GM10847 (cell line): ENCODE measurements around the gene MAP3K1.

ENCODE experiments used
- POLR2A ChIP-seq: IDR thresholded peaks from 2 replicates; pipeline ENCODE4 v1.6.1; 2011; ENCODE audit not compliant: insufficient read length; ENCODE audit errors: extremely low read depth

The MAP3K1 gene

DNA sequence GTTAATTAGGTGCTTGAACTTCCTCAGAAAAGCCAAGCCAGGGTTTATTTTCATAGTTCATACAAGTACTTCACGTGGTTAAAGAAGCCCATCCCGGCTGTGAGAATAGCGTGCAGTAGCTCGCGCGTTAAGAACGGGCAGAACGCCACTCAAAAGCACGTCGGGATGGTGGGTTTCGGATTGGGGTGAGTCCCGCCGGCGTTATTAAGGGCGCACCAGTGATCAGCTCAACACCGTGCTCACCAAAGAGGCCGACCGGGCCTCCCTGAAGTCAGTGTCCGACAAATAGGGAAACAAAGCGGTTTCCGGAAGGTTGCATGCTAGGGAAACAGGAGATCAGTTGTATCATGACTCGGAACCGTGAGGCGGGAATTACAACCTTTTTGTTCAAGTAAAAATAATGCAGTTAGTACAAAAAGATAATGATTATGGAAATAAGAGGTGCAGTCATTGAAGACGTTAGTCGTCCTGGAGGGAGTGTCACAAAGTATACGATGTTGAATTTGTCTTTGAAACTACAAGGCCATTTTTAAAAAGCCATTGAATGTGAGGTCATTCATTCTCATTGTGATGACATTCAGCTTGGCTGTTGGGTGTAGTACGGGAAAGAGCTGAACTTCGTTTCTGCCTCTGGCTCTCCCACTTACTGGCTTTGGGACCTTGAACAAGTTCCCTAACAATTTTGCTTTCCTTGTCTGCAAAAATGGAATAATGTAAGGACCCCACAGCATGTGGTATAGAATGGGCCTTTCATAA is 95.0 kb downstream of the MAP3K1 start:
- TF ChIP-seq POLR2A = no peak

DNA sequence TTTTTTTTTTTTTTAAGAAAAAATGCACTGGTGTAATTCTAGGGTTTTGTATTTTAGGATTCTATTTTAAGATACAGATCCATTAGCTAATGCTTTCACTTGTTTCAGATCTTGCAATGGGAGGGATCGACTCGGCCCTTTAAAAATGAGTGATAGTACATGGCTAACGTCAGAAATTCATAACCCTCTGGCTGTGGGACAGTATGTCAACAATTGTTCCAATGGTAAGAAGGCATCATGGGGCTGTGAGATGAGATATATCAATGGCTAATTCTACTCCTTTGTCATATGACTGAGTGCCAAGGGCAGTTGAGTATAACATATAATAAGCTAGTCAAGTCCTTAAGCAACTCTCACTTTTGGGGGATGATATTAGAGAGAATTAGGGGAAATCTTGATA is 98.4 kb downstream of the MAP3K1 start:
- TF ChIP-seq POLR2A = no peak

GRCh38 chr5:56914678-56915077 is 99.3 kb downstream of the MAP3K1 start:
- TF ChIP-seq POLR2A = no peak

DNA sequence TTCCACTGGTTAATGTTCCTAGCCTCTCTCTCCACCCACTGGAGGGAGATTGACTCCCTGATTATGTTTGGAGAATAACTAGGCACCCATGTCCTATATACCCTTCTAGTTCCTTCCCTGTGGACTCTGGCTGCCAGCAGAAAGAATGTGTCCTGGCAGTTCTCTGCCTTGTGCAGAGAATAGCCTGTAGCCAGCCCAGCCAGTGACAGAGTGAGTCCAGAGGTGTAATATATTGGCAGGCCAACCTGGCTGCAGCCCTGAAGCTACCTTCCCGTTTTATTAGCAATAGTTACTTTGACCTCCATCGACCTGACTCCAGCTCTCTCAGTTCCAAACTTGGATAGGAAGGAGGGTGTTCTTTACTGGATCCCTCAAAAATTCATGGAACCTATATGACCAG is 102.2 kb downstream of the MAP3K1 start:
- no peak for TF ChIP-seq POLR2A

- TF ChIP-seq POLR2A = no peak
Measured at GRCh38 chr5:56918054-56918453, 102.7 kb downstream of the MAP3K1 start.

DNA sequence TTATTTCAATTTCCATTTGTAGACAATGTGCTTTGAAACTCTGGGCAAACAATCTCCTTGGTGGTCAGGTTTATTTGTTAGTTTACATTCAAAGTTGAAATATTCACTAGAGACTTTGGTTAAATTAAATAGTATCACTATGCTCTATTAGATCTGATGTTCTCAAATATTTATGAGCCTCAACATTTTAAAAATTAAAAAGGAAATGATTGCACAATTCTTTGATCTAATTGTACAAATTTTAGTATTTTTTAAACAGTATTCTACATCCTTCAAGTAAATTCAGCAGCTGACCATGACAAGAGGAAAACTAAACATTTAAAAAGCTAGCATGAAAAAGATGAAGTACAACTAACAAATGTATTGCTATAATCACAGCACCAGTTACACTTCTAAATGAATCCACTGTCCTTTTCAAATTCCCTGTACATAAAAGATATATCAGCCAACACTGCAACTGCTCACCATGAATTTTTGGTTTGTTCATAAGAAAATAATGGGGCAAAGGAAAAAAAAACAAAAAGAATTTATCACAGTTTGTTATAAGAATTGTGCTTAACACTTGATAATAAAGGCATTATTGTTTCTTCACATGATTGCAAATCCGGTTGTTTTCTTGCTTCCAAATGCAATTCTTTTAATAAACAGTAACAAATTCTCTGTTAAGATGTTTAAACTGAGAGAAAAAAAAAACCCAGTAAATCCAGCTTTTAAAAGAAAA is 104.8 kb downstream of the MAP3K1 start:
- no peak for TF ChIP-seq POLR2A

- no peak for TF ChIP-seq POLR2A
Measured at GRCh38 chr5:56922922-56923321, 107.6 kb downstream of the MAP3K1 start.

GRCh38 chr5:56934325-56934724 is 119.0 kb downstream of the MAP3K1 start:
- no peak for TF ChIP-seq POLR2A

GRCh38 chr5:56938858-56939257 is 123.5 kb downstream of the MAP3K1 start:
- no peak for TF ChIP-seq POLR2A

DNA sequence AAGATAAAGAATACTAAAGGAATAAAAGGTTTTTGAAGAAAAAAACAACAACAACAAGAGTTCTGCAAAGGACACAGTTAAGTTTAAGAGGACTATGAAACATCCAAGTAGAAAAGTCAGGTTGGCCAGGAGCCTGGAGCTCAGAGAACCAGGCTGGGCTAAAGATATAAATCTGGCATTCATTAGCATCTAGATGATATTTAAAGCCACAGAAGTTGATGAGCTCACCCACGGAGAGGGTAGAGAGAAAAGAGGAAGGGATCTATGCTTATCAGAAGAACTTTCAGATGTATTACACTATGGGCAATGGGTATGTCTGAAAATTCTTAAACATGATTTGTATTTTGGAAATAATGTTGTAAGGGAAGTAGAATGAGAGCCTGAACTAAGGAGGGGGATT is 126.6 kb downstream of the MAP3K1 start:
- no peak for TF ChIP-seq POLR2A
